Measurements from ENCODE around the gene C14orf119.

The C14orf119 gene
- long read RNA-seq, donor 1, transcript C14orf119-201 (2 exons, 3,660 nt), result major isoform, 68 of 68 reads
- long read RNA-seq, donor 1, partial matches to known transcripts, result 0 of 68 reads
- long read RNA-seq, donor 1, other reads (novel, unspliced or antisense), result 0 of 68 reads
- long read RNA-seq, donor 2, transcript C14orf119-201 (2 exons, 3,660 nt), result major isoform, 31 of 31 reads
- long read RNA-seq, donor 2, partial matches to known transcripts, result 0 of 31 reads
- long read RNA-seq, donor 2, other reads (novel, unspliced or antisense), result 0 of 31 reads
- long read RNA-seq, donor 3, transcript C14orf119-201 (2 exons, 3,660 nt), result major isoform, 19 of 19 reads
- long read RNA-seq, donor 3, partial matches to known transcripts, result 0 of 19 reads
- long read RNA-seq, donor 3, other reads (novel, unspliced or antisense), result 0 of 19 reads
- long read RNA-seq, donor 4, transcript C14orf119-201 (2 exons, 3,660 nt), result major isoform, 46 of 46 reads
- long read RNA-seq, donor 4, partial matches to known transcripts, result 0 of 46 reads
- long read RNA-seq, donor 4, other reads (novel, unspliced or antisense), result 0 of 46 reads
- long read RNA-seq, donor 5, transcript C14orf119-201 (2 exons, 3,660 nt), result major isoform, 35 of 66 reads
- long read RNA-seq, donor 5, partial matches to known transcripts, result 29 of 66 reads
- long read RNA-seq, donor 5, other reads (novel, unspliced or antisense), result 0 of 66 reads
- long read RNA-seq, donor 6, transcript C14orf119-201 (2 exons, 3,660 nt), result major isoform, 49 of 49 reads
- long read RNA-seq, donor 6, partial matches to known transcripts, result 0 of 49 reads
- long read RNA-seq, donor 6, other reads (novel, unspliced or antisense), result 0 of 49 reads
- long read RNA-seq, donor 7, result 0 reads
- long read RNA-seq, donor 8, transcript C14orf119-201 (2 exons, 3,660 nt), result major isoform, 46 of 46 reads
- long read RNA-seq, donor 8, partial matches to known transcripts, result 0 of 46 reads
- long read RNA-seq, donor 8, other reads (novel, unspliced or antisense), result 0 of 46 reads

DNA sequence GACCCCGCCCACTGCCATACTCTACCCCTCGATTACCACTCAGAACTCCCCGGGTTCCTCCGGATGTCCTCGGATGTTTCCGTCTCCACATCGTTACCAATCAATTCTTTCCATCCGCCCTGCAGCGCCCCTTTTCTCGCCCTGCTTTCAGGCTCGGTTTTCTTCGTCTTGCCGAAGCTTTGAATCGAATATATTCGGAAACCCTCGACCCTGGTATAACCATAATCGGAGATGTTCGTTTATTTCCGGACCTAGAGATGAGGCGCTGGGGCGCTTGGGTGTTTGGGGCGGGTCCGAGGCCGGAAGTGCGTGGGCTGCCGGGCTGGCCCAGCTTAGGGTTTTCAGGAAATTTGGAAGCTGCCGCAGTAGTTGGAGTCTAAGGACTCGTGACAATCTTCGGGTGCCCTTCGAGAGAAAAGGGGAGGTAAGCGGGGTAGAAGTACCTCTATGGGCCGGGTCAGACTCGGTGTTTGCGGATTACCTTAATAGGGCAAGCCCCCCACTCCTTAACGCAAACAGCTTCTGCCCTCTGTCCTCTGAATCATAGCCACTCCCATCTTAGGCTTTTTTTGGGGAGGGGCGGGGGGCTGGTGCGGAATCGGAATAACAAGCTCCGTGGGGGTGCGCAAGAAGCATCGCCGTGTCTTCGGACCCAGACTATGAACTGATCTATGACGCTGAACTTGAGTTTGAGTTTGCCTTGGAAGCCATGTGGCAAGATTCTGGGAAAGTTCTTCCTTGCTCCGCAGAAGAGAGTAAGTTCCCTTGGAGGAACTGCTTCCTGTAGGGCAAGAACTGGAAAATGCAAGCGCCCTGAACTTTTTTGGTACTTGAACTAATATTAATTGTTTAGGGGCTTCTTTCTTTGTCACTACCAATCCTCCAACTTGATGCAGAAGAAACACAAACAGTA is at the start of gene C14orf119:
Gene C14orf119, plus strand, starts transcription at position 310 of the 913 bp plus-strand sequence. CDS start 2,154 bp downstream, outside the sequence.
- DNase-seq, result peak; percentile 93

DNA sequence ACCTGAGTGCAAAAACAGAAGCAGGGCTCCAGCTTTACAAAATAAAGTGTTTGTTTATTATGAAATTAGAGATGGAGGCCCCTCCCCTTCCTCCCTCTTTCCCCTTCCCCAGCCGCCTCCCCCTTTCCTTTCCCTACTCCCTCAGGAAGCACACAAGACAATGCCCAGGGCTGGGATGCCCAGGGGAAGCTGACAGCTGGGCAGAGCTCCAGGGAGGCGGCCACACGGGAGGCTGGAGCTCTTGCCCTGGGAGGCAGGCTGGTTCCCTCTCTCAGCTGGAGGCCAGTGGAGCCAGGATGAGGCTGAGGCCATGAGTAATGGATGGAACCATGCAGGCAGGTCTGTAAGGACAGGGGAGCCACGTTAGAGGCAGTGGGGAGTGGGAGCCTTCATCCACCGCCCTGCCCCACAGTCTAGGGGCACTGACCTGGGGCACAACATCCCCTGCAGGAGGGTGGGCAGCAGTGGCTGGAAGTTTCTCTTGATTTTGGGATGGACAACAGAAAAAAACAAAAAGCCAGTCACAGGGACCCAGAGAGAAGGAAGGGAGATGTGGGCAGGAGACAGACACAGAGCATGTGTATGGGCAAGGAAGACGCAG is 48.2 kb upstream of the C14orf119 start:
- DNase-seq, result peak; percentile 30

DNA sequence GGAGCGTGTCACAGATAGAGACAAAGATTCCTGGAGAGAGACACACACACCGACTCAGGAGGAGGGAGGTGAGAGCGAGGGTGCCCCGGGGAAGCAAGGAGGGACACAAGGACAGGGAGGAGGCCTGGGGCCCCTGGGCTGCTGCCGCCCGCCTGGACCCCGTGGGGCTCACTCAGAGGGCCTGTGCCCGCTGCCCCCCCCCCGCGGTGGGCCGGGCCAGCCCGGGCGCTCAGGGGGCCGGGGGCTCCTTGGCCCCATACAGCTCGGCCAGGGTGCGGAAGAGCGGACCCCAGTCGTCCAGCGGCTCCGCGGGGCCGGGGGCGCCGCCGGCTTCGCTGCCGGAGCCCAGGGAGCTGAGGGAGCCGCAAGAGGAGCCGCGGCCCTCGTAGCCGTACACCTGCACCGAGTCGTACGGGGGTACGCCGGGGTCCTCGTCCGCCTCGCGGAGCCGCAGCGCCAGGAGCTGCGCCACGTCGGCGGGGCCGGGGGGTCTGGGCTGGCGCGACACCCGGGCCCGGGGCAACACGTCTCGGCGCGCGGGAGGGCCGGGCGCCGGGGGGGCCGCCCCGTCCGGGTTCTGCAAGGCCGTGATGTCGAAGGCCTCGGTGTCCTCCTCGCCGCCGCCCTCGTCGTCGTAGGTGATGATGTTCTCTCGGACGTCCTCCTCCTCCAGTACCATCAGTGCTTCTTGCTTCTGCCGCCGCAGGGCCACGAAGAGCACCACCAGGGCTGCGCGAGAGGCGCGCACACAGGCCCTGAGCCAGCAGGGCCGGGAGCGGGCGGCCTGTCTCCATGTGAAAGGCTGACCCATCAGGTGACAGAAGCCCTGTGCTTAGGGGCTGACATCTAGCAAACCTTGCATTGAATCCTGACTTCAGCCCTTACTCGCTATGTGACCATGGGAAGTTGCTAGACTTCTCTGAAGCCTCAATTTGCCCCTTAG is 47.3 kb upstream of the C14orf119 start:
- DNase-seq, result no peak

- DNase-seq, result no peak
Observed at GRCh38 chr14:23049011-23049410, 46.3 kb upstream of the C14orf119 start.

GRCh38 chr14:23051141-23052057 is 43.9 kb upstream of the C14orf119 start:
- no peak for DNase-seq

DNA sequence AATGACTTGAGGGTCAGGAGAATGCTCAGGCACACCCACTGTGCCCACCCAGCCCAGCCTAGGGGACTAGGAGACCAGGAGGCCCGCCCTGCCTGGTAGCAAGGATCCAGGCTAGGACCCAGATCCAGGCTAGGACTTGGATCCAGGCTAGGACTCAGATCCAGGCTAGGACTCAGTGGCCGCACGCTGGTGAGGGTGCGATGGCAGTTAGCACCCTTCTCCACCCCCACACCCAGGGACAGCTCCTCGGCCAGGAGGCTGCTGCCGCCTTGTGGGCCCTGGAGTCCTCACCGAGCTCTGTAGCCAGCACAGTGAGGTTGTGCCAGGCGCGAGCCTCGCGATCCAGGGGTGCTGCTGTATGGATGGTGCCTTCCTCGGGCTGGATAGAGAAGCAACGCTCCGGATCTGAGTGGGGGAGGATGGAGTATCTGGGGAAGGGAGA is 43.1 kb upstream of the C14orf119 start:
- peak; percentile 32 for DNase-seq

DNA sequence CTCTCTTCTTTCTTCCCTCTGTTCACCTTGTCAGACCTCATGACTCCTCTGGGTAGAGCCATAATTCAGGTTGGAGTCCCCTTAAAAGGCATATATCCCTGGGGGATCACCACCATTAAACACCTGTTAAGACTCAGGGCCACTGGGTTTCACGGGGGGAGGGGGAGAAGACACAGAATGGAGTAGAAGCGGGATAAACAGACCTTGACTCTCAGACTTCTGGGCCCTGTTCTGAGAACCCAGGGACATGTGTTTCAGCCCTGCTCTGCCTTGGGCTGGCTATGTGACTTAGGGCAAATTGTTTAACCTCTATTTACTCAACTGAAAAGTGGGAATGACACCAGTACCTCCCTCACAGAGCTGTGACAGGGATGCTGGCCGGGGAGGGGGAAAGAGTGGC is 42.6 kb upstream of the C14orf119 start:
- no peak for DNase-seq

- DNase-seq, result no peak
Observed at GRCh38 chr14:23053426-23053825, 41.9 kb upstream of the C14orf119 start.

DNA sequence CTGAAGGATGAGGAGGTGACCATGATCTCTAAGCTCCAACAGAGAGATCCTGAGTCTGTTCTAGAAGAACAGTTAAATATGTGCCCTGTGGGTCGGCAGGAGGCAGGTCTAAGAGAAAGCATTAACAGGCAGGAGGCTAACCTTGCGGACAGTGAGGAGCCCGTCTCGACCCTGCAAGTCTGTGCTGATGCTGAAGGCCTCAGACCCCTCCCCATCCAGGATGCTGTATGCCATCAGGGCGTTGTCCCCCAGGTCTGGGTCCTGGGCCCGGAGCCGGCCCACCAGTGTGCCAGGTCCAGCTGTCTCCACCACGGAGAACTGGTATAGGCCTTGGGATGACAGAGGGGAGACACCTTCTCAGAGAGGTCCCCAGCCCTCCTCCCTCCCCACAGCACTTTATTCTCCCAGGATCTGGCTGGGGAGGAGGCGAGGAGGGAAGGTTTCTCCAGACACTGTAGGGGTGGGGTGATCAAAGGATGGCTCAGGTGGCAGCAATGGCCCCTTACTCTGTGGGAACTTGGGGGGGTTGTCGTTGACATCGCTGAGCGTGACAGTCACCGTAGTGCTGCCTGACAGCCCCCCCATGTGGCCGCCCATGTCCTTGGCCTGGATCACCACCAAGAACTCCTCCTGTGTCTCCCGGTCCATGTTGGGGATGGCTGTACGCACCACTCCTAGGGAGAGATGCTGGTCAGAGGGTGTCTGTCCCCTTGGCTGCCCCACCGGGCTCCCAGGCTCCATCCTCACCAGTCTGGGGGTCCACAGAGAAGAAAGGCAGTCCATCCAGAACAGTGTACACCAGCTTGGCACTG is 41.1 kb upstream of the C14orf119 start:
- no peak for DNase-seq

- no peak for DNase-seq
Observed at GRCh38 chr14:23055147-23055550, 40.2 kb upstream of the C14orf119 start.

DNA sequence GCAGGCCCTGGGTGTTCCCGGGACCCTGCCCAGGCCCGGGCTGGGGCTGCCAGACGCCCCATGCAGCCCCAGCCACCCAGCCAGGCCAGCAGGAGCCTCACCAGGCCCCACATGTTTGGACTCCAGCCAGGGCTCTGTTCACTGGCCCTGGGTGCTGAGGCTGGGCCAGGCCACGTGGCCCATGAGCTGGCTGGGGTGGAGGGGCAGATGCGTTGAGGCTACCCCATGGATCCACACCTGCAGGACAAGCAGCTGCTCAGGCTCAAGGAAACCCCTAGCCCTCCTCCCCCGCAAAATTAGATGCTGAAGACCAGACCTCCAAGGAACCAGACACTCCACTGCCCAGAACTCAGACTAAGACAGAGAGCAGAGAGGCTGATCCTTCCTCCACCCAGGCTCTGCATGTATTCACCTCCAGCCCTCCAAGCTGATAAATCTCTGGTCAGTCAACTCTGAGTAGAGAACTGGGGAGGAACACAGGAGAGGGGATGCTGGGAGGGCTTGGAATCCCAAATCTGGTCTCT is 39.6 kb upstream of the C14orf119 start:
- peak; percentile 30 for DNase-seq

DNA sequence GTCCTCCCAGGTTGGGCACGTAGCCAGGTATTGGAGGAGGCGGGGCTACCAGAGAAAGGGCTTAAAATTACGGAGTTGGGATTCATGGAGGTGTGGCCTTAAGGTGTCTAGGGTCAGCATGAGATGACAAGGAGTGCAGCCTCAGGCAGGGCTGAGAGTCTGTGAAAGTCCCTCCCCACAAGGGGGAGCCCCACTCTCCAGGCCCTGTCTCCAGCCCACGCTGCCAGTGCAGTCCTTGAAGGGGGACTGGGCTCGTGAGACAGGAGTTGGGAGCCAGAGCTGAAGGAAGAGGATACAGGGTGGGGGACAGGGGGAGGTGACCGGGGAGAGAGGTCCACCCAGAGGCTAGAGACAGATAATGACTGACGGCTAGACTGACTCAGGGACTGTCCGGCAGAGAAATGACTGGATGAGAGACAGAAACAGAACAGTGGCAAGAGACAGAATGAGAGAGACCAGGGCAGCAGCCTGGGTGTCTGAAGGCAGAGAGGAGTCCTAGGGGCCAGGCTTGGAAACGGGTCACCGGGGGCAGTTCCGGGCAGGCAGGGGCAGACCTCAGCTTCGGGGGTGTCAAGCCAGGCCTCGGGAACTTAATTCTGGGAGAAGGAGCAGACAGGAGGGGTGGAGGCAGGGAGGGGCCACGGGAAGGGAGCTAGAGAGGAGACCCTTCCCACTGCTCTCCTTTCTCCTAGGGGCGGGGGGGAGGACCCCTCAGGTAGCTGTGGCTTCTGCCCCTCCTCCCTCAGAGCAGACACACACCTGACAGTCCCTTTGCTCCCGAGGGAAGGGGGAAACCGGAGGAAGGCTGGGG is 39.0 kb upstream of the C14orf119 start:
- DNase-seq, result peak; percentile 42

GRCh38 chr14:23056956-23057756 is 38.1 kb upstream of the C14orf119 start, which contains the start of gene CDH24:
Gene CDH24, minus strand, starts transcription at chr14:23057520. Its CDS starts 1,787 bp downstream, at chr14:23055733.
- peak; percentile 69 for DNase-seq

DNA sequence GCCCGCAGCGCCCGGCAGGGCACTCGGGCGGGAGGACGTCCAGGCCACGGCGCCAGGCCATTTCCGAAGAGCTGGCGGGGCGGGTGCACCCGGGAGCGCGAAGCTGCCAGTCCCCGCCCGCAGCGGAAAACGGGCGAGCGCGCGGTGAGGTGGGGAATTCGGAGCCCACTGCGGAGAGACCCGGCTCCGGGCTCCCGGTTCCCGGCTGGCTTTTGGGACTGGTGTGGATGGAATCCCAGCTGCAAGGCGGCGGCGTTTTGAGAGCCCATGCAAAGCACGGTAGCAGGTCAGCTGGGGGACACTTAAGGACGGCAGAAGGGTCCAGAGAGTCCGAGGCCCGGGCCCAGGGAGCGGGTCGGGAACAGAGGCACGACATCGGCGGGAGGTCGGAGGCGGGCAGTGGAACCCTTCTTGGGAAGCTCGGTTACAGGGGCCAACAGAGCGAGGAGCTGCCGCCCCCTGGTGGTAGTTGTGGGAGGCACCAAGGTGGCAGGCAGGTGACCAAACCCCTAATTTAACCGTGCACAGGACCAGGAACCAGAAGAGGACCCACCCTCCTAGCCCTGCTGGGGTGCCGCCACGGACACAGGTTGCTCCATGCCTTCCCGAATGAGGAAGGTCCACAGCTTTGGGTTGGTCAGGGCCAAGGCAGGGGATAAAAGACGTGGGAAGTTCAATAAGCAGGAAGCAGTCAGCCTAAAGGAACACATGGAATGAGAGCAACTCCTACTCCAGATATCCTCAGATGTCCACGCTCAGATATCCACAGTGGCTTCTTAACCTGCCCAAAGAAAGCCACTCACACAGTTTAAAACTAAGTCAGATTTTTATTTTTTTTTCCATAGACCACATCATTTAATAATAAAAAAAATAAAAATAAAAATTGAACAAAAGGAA is 37.3 kb upstream of the C14orf119 start:
- DNase-seq, result peak; percentile 96
